ENCODE measurements around the gene VWA3B.

GRCh38 chr2:98245491-98245890, 158.5 kb downstream of the VWA3B start:
- no peak for TF ChIP-seq CTCF (IDR thresholded peaks at IDR 0.05)
- no peak for TF ChIP-seq ZFX (IDR thresholded peaks at IDR 0.05; ENCODE audit: borderline replicate concordance)
